Naive thymus-derived CD4-positive, alpha-beta T cell (primary cell): ENCODE measurements around the gene MALRD1. TPM values are rescaled to one million over a fixed set of nuclear protein-coding genes. Genes with fewer than 3 reads are reported as not detected.

ENCODE experiments used
- ATAC-seq: fragments of 150-1000 bp; cut with Tn5 transposase; 2 replicates; pipeline ENCODE4 v1.10.0; 2021; ENCODE audit warnings: mild to moderate bottlenecking, moderate library complexity
- CTCF ChIA-PET: fragments of 350-600 bp; sonication (Branson Sonifier 250); formaldehyde crosslinking; loops from one replicate; lab custom pipeline; 2021; ENCODE audit warnings: antibody characterized with exemption; lab: Charles Lee
- POLR2A ChIA-PET: fragments of 350-600 bp; sonication (Branson Sonifier 250); formaldehyde crosslinking; loops from one replicate; lab custom pipeline; 2021; ENCODE audit warnings: antibody characterized with exemption, inconsistent platforms; lab: Charles Lee
- DNase-seq, 9 donors: peaks; one replicate each; pipeline versions ENCODE4 v3.0.0 to v3.0.0-alpha.2; 2020 to 2022; ENCODE audit warnings: mixed read lengths in 1 of 9
- H3K27ac ChIP-seq: one replicate; pipeline ENCODE4 v1.7.0; 2013; ENCODE audit warnings: mild to moderate bottlenecking, low read depth, low read length, moderate library complexity
- H3K27me3 ChIP-seq, 2 donors: one replicate each; pipeline ENCODE4 v1.7.0; 2013; ENCODE audit warnings: low read length in 2 of 2, mild to moderate bottlenecking in 2 of 2, moderate library complexity in 2 of 2; ENCODE audit not compliant: control insufficient read depth in 2 of 2, insufficient read depth in 2 of 2
- H3K36me3 ChIP-seq, 3 experiments: 1 replicate in 2 of 3; 2 replicates in 1 of 3; pipeline ENCODE4 v1.7.0; 2013; ENCODE audit warnings: low read length in 3 of 3, mild to moderate bottlenecking in 3 of 3, moderate library complexity in 1 of 3; ENCODE audit not compliant: insufficient read depth in 3 of 3, control insufficient read depth in 2 of 3
- H3K4me1 ChIP-seq, 2 donors: one replicate each; pipeline ENCODE4 v1.7.0; 2013; ENCODE audit warnings: low read length in 2 of 2, mild to moderate bottlenecking in 2 of 2, moderate library complexity in 1 of 2; ENCODE audit not compliant: control insufficient read depth in 2 of 2, insufficient read depth in 2 of 2
- H3K4me3 ChIP-seq: 2 replicates; pipeline ENCODE4 v1.7.0; 2013; ENCODE audit warnings: mild to moderate bottlenecking, low read length
- H3K9me3 ChIP-seq, 3 experiments: 1 replicate in 2 of 3; 2 replicates in 1 of 3; pipeline ENCODE4 v1.7.0; 2013; ENCODE audit warnings: low read length in 3 of 3; ENCODE audit not compliant: control insufficient read depth in 2 of 3
- H3K27ac Mint-ChIP-seq, 9 donors: one replicate each; pipeline ENCODE4 v1.8.0; 2020 to 2022; ENCODE audit warnings: mixed read lengths in 9 of 9, mild to moderate bottlenecking in 8 of 9, moderate library complexity in 5 of 9, inconsistent platforms in 2 of 9
- H3K27me3 Mint-ChIP-seq, 5 donors: one replicate each; pipeline ENCODE4 v1.8.0; 2021 to 2022; ENCODE audit warnings: mixed read lengths in 5 of 5, mild to moderate bottlenecking in 1 of 5
- H3K36me3 Mint-ChIP-seq, 5 donors: one replicate each; pipeline ENCODE4 v1.8.0; 2020 to 2022; ENCODE audit warnings: mixed read lengths in 5 of 5, mild to moderate bottlenecking in 3 of 5, inconsistent platforms in 1 of 5
- H3K4me1 Mint-ChIP-seq, 7 donors: one replicate each; pipeline ENCODE4 v1.8.0; 2020 to 2022; ENCODE audit warnings: mixed read lengths in 7 of 7, mild to moderate bottlenecking in 3 of 7, inconsistent platforms in 1 of 7
- H3K4me3 Mint-ChIP-seq, 10 donors: one replicate each; pipeline ENCODE4 v1.8.0; 2020 to 2022; ENCODE audit warnings: mild to moderate bottlenecking in 10 of 10, mixed read lengths in 10 of 10, moderate library complexity in 6 of 10, inconsistent platforms in 2 of 10
- H3K9me3 Mint-ChIP-seq, 11 donors: one replicate each; pipeline ENCODE4 v1.8.0; 2020 to 2022; ENCODE audit warnings: mixed read lengths in 11 of 11, mild to moderate bottlenecking in 4 of 11, inconsistent platforms in 1 of 11, moderate library complexity in 1 of 11
- intact Hi-C, 2 donors: fragments of 100-400 bp; cut with micrococcal nuclease; formaldehyde crosslinking; loops; one replicate each; pipeline ENCODE4 v1.15.1; 2023
- polyA plus RNA-seq, 2 donors: library from polyadenylated mRNA; unstranded; fragments of 300-500 nt; fragmentation: Illumina TruSeq; gene quantifications; one replicate each; pipeline ENCODE4 v1.2.3, GENCODE V29; 2021
- total RNA-seq, 6 experiments: library from RNA in 5 of 6; stranded (reverse) in 5 of 6; gene quantifications; 1 replicate in 5 of 6; 2 replicates in 1 of 6; pipeline ENCODE4 v1.2.3 and lab custom pipeline; 2021 to 2026

The MALRD1 gene
- total and polyA plus RNA-seq, 7 experiments from 2014 or later = 0.16 to 1.1 TPM; not detected in 5

DNA sequence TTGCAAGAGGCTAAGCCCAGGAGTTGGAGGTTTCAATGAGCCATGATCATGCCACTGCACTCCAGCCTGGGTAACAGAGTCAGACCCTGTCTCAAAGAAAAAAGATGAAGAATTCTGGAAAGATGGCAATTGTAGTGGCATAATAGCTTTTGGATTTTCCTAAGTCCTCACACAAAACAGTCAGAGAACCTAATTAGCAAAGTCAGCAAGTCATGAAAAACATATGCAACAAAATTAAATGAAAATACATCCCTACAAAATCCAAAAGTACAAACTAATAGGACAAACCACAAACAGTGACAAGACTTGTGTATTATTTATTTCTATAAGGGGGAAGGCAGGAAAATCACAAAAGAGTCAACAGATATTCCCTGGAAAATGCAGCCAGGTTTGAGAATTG lies 405.4 kb downstream of the MALRD1 start:
- Histone ChIP-seq H3K4me3 (no peak overlapping the region), H3K27me3 (no peaks in the 10 kb centered on the region), H3K4me1 (no peaks in the 10 kb centered on the region), H3K27ac (no peak overlapping the region), H3K9me3 (no peaks in the 10 kb centered on the region), H3K36me3 (no peaks in the 10 kb centered on the region)
- Mint-ChIP-seq H3K4me3 (no peak overlapping the region), H3K27me3 (no peaks in the 10 kb centered on the region), H3K36me3 (no peaks in the 10 kb centered on the region), H3K4me1 (no peaks in the 10 kb centered on the region), H3K27ac (no peak overlapping the region), H3K9me3 (peaks cover 0 to 5% (median 1%) of the 10 kb centered on the region in 11 donors)
- DNase-seq (no peak), ATAC-seq (no peak)
- ChIA-PET CTCF (no interaction called here), POLR2A (no interaction called here)
- intact Hi-C loops = no loop called here

DNA sequence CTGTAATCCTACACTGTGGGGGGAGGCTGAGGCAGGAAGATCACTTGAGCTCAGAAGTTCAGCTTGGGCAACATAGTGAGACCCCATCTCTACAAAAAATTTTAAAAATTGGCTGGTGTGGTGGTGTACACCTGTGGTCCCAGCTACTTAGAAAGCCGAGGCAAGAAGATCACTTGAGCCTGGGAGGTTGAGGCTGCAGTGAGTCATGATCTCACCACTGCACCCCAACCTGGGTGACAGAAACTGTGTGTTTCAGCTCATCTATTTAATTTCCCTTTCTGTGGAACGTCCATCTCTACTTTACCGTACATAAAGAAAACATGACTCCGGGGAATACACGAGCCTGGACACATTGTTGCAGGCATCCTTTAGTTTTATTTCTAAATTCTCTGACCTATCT lies 413.0 kb downstream of the MALRD1 start:
- Histone ChIP-seq H3K9me3 (peaks cover 0 to 2% (median 0%) of the 10 kb centered on the region in 3 experiments), H3K27ac (no peak overlapping the region), H3K36me3 (no peaks in the 10 kb centered on the region), H3K27me3 (no peaks in the 10 kb centered on the region), H3K4me1 (no peaks in the 10 kb centered on the region), H3K4me3 (no peak overlapping the region)
- Mint-ChIP-seq H3K27me3 (no peaks in the 10 kb centered on the region), H3K4me3 (no peak overlapping the region), H3K4me1 (no peaks in the 10 kb centered on the region), H3K36me3 (no peaks in the 10 kb centered on the region), H3K27ac (no peak overlapping the region), H3K9me3 (peaks cover 0 to 14% (median 4%) of the 10 kb centered on the region in 11 donors)
- ChIA-PET CTCF (no interaction called here), POLR2A (no interaction called here)
- intact Hi-C loops = no loop called here
- DNase-seq = no peak
- no peak for ATAC-seq

DNA sequence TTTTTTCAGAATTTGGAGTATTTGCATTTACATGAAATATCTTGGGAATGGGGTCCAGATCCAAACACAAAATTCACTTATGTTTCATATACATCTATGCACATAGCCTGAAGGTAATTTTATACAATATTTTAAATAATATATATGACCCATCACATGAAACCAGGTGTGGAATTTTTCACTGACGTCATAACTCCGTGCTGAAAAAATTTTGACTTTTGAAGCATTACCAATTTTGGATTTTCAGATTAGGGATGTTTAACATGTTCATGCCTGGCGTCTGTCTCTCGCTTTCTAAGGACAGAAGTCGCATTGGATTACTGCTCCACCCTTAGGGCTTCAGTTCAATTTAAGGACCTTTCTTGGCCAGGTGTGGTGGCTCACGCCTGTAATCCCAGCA lies 418.1 kb downstream of the MALRD1 start:
- H3K4me3 ChIP-seq = no peak overlapping the region
- ChIA-PET POLR2A (no interaction called here), CTCF (no interaction called here)
- Mint-ChIP-seq H3K36me3 (no peaks in the 10 kb centered on the region), H3K9me3 (peaks cover 0 to 13% (median 4%) of the 10 kb centered on the region in 11 donors), H3K4me1 (no peaks in the 10 kb centered on the region), H3K4me3 (no peak overlapping the region), H3K27ac (no peak overlapping the region), H3K27me3 (no peaks in the 10 kb centered on the region)
- H3K9me3 ChIP-seq = peaks cover 0 to 2% (median 0%) of the 10 kb centered on the region in 3 experiments
- ATAC-seq (no peak), DNase-seq (no peak)
- H3K4me1 ChIP-seq = no peaks in the 10 kb centered on the region
- no peaks in the 10 kb centered on the region for H3K36me3 ChIP-seq
- no peaks in the 10 kb centered on the region for H3K27me3 ChIP-seq
- intact Hi-C loops = no loop called here
- no peak overlapping the region for H3K27ac ChIP-seq

DNA sequence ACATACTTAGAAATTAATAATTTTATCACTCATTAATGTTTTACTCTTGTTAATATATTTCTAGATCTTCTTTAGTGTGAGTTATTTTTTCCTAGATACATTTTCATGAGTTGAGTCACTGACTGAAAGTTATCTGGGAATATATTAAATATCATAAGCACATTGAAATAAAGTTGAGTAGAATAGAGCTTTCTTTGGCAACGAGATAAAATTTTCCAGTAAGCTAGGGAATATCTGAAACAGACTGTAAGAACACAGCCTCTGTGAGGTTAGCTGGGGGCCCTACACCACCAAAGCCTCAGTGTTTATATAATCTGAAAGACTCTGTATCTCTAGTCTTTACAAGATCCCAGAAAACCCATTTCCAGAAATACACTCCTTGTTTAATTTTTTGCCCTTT lies 419.8 kb downstream of the MALRD1 start:
- H3K4me3 ChIP-seq = no peak overlapping the region
- ChIA-PET CTCF (no interaction called here), POLR2A (no interaction called here)
- no peak overlapping the region for H3K4me3 Mint-ChIP-seq
- H3K4me1 ChIP-seq = no peaks in the 10 kb centered on the region
- peaks cover 0 to 10% (median 4%) of the 10 kb centered on the region in 11 donors for H3K9me3 Mint-ChIP-seq
- no peaks in the 10 kb centered on the region for H3K9me3 ChIP-seq
- no peaks in the 10 kb centered on the region for H3K4me1 Mint-ChIP-seq
- no peak overlapping the region for H3K27ac ChIP-seq
- no peaks in the 10 kb centered on the region for H3K27me3 ChIP-seq
- no peaks in the 10 kb centered on the region for H3K36me3 ChIP-seq
- ATAC-seq = no peak
- no peaks in the 10 kb centered on the region for H3K27me3 Mint-ChIP-seq
- no peaks in the 10 kb centered on the region for H3K36me3 Mint-ChIP-seq
- intact Hi-C loops = no loop called here
- no peak overlapping the region for H3K27ac Mint-ChIP-seq
- DNase-seq = no peak

DNA sequence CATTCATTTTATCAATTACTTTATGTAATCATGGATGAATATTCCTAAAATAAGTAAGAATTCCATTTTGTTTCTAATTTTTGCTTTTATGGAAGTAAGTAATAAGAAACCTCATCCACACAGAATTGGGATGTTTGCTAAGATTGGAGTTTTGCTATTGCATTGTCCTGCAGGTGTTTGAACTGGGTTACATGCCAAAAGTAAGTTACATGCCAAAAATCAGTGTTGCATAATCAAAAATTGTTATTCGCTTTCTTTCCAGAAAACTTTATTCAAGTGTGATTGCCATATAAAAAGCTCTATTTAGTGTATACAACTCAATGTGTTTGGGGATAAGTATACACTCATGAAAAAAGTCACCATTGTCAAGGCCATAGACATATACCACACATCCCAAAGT lies 420.9 kb downstream of the MALRD1 start:
- CTCF ChIA-PET = no interaction called here
- intact Hi-C loops = no loop called here
- POLR2A ChIA-PET = no interaction called here
- Histone ChIP-seq H3K4me3 (no peak overlapping the region), H3K36me3 (no peaks in the 10 kb centered on the region), H3K4me1 (no peaks in the 10 kb centered on the region), H3K27ac (no peak overlapping the region), H3K27me3 (no peaks in the 10 kb centered on the region), H3K9me3 (no peaks in the 10 kb centered on the region)
- Mint-ChIP-seq H3K36me3 (no peaks in the 10 kb centered on the region), H3K4me1 (no peaks in the 10 kb centered on the region), H3K27me3 (no peaks in the 10 kb centered on the region), H3K27ac (no peak overlapping the region), H3K4me3 (no peak overlapping the region), H3K9me3 (peaks cover 0 to 17% (median 3%) of the 10 kb centered on the region in 11 donors)
- ATAC-seq = no peak
- no peak for DNase-seq

DNA sequence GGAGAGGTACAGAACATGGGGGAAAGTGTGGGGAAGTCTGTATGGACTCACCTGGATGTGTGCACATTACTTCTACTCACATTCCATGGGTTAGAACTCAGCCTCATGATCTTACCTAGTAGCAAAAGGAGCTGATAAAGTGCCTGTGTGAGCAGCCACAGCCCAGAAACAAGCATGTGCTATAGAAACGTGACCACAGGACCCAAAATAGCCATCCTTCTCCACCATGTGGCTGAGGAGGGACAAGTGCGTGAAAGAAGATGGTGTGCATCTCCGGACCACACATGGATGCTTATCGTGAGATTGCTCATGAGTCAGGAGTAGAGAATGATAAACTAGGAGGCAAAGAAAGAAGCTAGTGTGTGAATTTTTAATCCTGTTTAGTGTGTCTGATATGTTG lies 431.3 kb downstream of the MALRD1 start:
- intact Hi-C loops = no loop called here
- H3K4me1 Mint-ChIP-seq = no peaks in the 10 kb centered on the region
- no peak overlapping the region for H3K27ac Mint-ChIP-seq
- no peak overlapping the region for H3K4me3 Mint-ChIP-seq
- Histone ChIP-seq H3K4me3 (no peak overlapping the region), H3K9me3 (no peaks in the 10 kb centered on the region), H3K36me3 (no peaks in the 10 kb centered on the region), H3K4me1 (no peaks in the 10 kb centered on the region), H3K27me3 (no peaks in the 10 kb centered on the region), H3K27ac (no peak overlapping the region)
- ATAC-seq (no peak), DNase-seq (no peak)
- no peaks in the 10 kb centered on the region for H3K36me3 Mint-ChIP-seq
- ChIA-PET CTCF (no interaction called here), POLR2A (no interaction called here)
- no peaks in the 10 kb centered on the region for H3K27me3 Mint-ChIP-seq
- H3K9me3 Mint-ChIP-seq = peaks cover 0 to 9% (median 6%) of the 10 kb centered on the region in 11 donors

DNA sequence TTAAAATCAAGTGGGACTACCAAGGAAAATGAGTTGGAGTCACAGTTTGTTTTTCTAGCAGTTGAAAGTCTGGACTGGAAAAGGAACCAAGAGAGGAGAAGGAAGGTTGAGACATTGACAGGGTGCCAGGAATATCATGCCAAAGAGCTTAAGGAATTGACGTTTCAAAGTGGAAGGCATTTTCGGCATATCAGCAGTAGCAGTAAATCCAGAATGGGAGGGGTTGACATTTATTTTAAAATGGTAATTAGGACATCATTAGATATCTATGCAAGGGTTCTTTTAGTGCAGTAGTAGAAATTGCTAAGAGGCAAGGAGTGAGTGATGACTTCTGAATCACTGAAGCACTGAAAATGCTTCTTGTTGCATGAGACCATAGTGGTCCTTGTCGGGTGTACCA lies 431.8 kb downstream of the MALRD1 start:
- no peak for DNase-seq
- Mint-ChIP-seq H3K27me3 (no peaks in the 10 kb centered on the region), H3K4me1 (no peaks in the 10 kb centered on the region), H3K27ac (no peak overlapping the region), H3K9me3 (peaks cover 0 to 9% (median 6%) of the 10 kb centered on the region in 11 donors), H3K4me3 (no peak overlapping the region), H3K36me3 (no peaks in the 10 kb centered on the region)
- Histone ChIP-seq H3K27me3 (no peaks in the 10 kb centered on the region), H3K4me1 (no peaks in the 10 kb centered on the region), H3K9me3 (no peaks in the 10 kb centered on the region), H3K27ac (no peak overlapping the region), H3K36me3 (no peaks in the 10 kb centered on the region), H3K4me3 (no peak overlapping the region)
- intact Hi-C loops = no loop called here
- ChIA-PET POLR2A (no interaction called here), CTCF (no interaction called here)
- ATAC-seq = no peak
